GM20000 (cell line): ENCODE measurements around the gene TIMP2.
"Not testable (repeated sequence)": the region's sequence is repeated elsewhere in the genome, so short reads cannot be mapped to it uniquely, and the experiment has no call there.

Experiments
- DNase-seq: peaks from one replicate; pipeline ENCODE4 v3.0.0; 2012; ENCODE audit warnings: low spot score
- TF ChIP-seq, protein P1 (sequence below): IDR thresholded peaks from 2 replicates; pipeline ENCODE4 v1.5.1; 2012; ENCODE audit warnings: mild to moderate bottlenecking, control low read depth; ENCODE audit errors: extremely low read depth, missing control alignments

TIMP2 gene

GRCh38 chr17:78870621-78871020 lies 54.6 kb downstream of the TIMP2 start:
- TF ChIP-seq, protein P1, sequence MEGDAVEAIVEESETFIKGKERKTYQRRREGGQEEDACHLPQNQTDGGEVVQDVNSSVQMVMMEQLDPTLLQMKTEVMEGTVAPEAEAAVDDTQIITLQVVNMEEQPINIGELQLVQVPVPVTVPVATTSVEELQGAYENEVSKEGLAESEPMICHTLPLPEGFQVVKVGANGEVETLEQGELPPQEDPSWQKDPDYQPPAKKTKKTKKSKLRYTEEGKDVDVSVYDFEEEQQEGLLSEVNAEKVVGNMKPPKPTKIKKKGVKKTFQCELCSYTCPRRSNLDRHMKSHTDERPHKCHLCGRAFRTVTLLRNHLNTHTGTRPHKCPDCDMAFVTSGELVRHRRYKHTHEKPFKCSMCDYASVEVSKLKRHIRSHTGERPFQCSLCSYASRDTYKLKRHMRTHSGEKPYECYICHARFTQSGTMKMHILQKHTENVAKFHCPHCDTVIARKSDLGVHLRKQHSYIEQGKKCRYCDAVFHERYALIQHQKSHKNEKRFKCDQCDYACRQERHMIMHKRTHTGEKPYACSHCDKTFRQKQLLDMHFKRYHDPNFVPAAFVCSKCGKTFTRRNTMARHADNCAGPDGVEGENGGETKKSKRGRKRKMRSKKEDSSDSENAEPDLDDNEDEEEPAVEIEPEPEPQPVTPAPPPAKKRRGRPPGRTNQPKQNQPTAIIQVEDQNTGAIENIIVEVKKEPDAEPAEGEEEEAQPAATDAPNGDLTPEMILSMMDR, result no peak
- no peak for DNase-seq

DNA sequence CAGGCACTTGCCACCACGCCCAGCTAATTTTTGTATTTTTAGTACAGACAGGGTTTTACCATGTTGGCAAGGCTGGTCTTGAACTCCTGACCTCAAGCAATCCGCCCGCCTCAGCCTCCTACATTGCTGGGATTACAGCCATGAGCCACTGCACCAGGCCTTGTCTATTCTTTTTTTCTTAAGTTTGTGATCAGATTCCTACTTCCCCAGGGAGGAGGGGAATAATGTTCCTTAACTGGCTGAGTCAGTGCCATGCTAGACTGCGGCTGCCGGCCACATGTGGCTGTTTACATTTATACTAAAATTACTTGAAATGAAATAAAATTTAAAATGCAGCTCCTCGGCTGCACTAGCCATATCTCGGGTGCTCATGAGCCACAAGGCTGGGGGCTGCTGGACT lies 56.8 kb downstream of the TIMP2 start:
- DNase-seq, result no peak
- TF ChIP-seq, protein P1, result no peak

DNA sequence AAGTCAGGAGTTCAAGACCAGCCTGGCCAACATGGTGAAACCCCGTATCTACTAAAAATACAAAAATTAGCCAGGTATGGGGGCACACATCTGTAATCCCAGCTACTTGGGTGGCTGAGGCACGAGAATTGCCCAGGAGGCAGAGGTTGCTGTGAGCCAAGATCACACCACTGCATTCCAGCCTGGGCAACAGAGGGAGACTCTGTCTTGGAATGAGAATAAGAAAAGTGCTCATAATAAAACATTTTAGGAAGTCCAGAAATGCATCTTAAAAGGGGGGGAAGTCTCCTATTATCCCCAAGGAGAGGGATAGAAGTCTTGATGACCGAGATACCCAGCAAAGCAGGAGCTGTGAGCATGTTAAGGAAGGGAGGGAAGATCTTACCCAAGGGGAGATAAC lies 58.1 kb downstream of the TIMP2 start:
- DNase-seq, result not testable (repeated sequence)

DNA sequence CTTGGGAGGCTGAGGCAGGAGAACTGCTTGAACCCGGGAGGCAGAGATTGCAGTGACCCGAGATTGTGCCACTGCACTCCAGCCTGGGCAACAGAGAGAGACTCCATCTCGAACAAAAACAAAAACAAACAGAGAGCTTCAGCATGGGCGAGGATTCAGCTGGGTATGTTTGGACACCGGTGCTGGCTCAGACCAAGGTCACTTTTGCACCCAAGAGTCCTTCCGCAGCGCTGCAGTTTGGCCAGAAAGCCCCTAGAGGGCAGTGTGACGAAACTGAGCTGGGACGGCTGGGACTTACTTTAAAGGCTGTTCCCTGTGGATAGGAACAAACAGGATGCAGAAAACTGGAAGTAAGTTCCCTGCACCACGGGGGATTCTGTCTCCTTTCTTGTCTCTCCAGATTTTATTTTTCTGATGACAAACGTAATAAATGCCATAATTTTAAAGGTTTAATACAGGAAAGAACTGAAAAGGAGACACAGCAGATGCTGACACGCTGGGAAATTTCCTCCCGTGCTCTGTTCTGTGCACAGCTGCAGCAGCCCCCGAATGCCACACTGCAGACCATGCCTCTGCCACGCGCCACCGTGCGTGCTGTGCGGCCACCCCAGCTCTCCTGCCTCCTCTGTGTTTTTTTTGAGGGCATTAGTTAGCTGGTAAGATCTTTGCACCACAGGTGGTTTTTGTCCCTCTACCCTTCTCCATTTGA lies 59.4 kb downstream of the TIMP2 start:
- DNase-seq, result peak; percentile 73
- TF ChIP-seq, protein P1, result peak; percentile 97

DNA sequence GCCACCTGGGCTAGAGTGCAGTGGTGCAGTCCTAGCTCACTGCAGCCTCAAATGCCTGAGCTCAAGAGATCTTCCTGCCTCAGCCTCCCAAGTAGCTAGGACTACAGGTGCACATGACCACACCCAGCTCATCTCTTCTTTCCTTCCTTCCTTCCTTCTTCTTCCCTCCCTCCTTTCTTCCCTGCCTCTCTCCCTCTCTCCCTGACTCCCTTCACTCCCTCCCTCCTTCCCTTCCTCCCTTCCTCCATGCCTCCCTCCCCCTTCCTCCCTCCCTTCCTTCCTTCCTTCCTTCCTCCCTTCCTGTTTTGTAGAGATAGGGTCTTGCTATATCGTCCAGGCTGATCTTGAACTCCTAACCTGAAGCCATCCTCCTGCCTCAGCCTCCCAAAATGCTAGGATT lies 61.1 kb downstream of the TIMP2 start:
- TF ChIP-seq, protein P1, result no peak
- no peak for DNase-seq

- TF ChIP-seq, protein P1, result no peak
- no peak for DNase-seq
Observed at GRCh38 chr17:78862073-78863023, 62.8 kb downstream of the TIMP2 start.

DNA sequence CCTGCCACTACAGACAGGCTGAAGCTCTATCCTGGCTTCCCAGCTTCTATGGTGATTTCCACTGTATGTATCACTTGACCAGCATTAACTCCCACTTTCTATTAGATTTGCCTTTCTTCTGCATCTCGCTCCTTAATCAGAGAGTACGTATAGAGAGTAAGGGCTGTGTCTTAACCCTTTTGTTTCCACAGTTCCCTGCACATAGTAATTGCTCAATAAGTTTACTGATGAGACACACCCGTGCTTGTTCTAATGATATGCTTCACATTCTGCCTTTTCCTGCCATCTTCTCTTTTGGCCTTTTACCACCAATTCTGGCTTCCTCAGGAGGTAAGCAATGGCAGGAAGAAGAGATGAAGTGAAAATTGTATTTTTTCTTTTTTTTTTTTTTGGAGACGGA lies 64.0 kb downstream of the TIMP2 start:
- TF ChIP-seq, protein P1, result no peak
- DNase-seq, result no peak
